T-cell (primary cell): Measurements from ENCODE around the gene ZMYND8. TPM values are rescaled to one million over a fixed set of nuclear protein-coding genes. Genes with fewer than 3 reads are reported as not detected.
A peak's percentile ranks its signal among the peaks of the same experiment; 100 is the strongest.

Experiments
- ATAC-seq, 4 experiments: fragments of 200-7000 bp in 3 of 4; fragments of 150-1000 bp in 1 of 4; cut with Tn5 transposase; replicated peaks in 1 of 4; 1 replicate in 3 of 4; 2 replicates in 1 of 4; pipeline ENCODE4 v1.10.0; 2021; ENCODE audit warnings: moderate library complexity in 3 of 4, mild to moderate bottlenecking in 2 of 4, moderate number of reproducible peaks in 1 of 4
- CTCF ChIA-PET, 2 donors: fragments of 300-600 bp; sonication (Branson Sonifier 250); formaldehyde crosslinking; loops; one replicate each; lab custom pipeline; 2022; ENCODE audit warnings: antibody characterized with exemption in 2 of 2; lab: Charles Lee
- POLR2A ChIA-PET, 2 donors: fragments of 300-600 bp; sonication (Branson Sonifier 250); formaldehyde crosslinking; loops; one replicate each; lab custom pipeline; 2022; ENCODE audit warnings: antibody characterized with exemption in 2 of 2; lab: Charles Lee
- DNase-seq, 35 experiments: peaks; one replicate each; pipeline versions ENCODE4 v3.0.0 to v3.0.0-alpha.2; 2013 to 2023
- H3K27ac ChIP-seq: one replicate; pipeline ENCODE4 v1.5.1; 2013; ENCODE audit warnings: low read length
- H3K27me3 ChIP-seq, 2 experiments: replicated peaks in 1 of 2; 1 replicate in 1 of 2; 2 replicates in 1 of 2; pipeline versions ENCODE4 v1.6.1 to v1.7.0; 2013; ENCODE audit warnings: low read length in 1 of 2, mixed read lengths in 1 of 2; ENCODE audit not compliant: control insufficient read depth in 2 of 2, insufficient read depth in 2 of 2; ENCODE audit errors: extremely low read depth in 1 of 2
- H3K36me3 ChIP-seq, 2 donors: 1 replicate in 1 of 2; 2 replicates in 1 of 2; pipeline versions ENCODE4 v1.6.1 to v1.7.0; 2013; ENCODE audit warnings: low read length in 1 of 2; ENCODE audit not compliant: control insufficient read depth in 2 of 2, insufficient read depth in 1 of 2; ENCODE audit errors: extremely low read depth in 1 of 2
- H3K4me1 ChIP-seq, 2 experiments: 1 replicate in 1 of 2; 2 replicates in 1 of 2; pipeline versions ENCODE4 v1.6.1 to v1.7.0; 2013; ENCODE audit warnings: low read length in 2 of 2, mixed read lengths in 1 of 2; ENCODE audit not compliant: insufficient read depth in 2 of 2, control insufficient read depth in 1 of 2; ENCODE audit errors: extremely low read depth in 1 of 2
- H3K4me3 ChIP-seq, 2 donors: 1 replicate in 1 of 2; 2 replicates in 1 of 2; pipeline versions ENCODE4 v1.5.1 to v1.7.0; 2013; ENCODE audit warnings: mild to moderate bottlenecking in 2 of 2, low read length in 1 of 2, moderate library complexity in 1 of 2; ENCODE audit not compliant: control insufficient read depth in 1 of 2; ENCODE audit errors: extremely low read depth in 1 of 2
- H3K9me3 ChIP-seq: 2 replicates; pipeline ENCODE4 v1.7.0; 2013
- H3K27ac Mint-ChIP-seq, 2 donors: one replicate each; pipeline ENCODE4 v1.8.0; 2020 to 2021; ENCODE audit warnings: mild to moderate bottlenecking in 2 of 2, mixed read lengths in 2 of 2
- H3K27me3 Mint-ChIP-seq, 2 donors: one replicate each; pipeline ENCODE4 v1.8.0; 2021 to 2022; ENCODE audit warnings: mixed read lengths in 2 of 2
- H3K36me3 Mint-ChIP-seq: one replicate; pipeline ENCODE4 v1.8.0; 2021; ENCODE audit warnings: mixed read lengths
- H3K4me1 Mint-ChIP-seq, 3 donors: one replicate each; pipeline ENCODE4 v1.8.0; 2020 to 2022; ENCODE audit warnings: mixed read lengths in 3 of 3, mild to moderate bottlenecking in 1 of 3
- H3K4me3 Mint-ChIP-seq, 3 donors: one replicate each; pipeline ENCODE4 v1.8.0; 2020 to 2022; ENCODE audit warnings: mild to moderate bottlenecking in 3 of 3, mixed read lengths in 3 of 3, moderate library complexity in 3 of 3
- H3K9me3 Mint-ChIP-seq, 3 donors: one replicate each; pipeline ENCODE4 v1.8.0; 2020 to 2022; ENCODE audit warnings: mixed read lengths in 3 of 3
- WGBS: methylation state at CpG from one replicate; pipeline ENCODE4 v1.1.5; 2013; ENCODE audit warnings: missing lambda C conversion rate; ENCODE audit not compliant: insufficient coverage; 5-methylcytosine and 5-hydroxymethylcytosine counted together
- total RNA-seq, 35 experiments: library from RNA in 6 of 35; stranded (reverse) in 6 of 35; fragments of 120-200 nt in 1 of 35; gene quantifications; one replicate each; pipeline versions ENCODE4 v1.2.1 to v1.2.4 and lab custom pipeline; 2013 to 2026

The ZMYND8 gene
- total RNA-seq, 5 donors from 2014 or later (not counting 1 experiment from before 2014, with no cell fraction given): 39.6 to 68.9 (median 43.6) TPM

DNA sequence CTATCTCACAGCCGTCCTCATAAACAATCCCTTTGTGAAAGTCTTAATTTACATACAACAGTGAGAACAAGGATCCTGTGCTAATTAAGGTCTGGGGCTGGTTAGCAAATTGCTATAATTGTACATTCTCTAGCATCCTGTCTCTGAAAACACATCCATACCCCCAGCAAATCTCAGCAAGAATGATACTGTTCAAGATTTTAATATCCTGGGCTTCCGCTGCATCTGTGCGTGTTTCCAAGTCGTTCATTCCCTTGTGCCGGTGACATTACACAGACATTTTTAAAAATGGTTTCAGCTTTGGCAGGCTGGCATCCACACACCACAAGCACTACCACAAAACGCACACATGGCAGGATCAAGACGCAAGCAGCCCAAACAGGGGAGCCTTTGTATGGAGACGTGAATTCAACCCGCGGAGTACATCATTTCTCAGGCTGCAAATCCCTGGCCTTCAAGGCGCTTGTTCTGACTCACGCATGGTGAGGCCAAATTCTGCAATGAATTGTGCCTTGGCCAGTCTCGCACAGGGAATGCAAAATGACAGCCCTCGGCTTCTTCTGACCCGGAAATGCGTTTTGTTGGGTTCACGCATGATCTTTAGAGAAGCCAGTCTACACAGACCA is 20.3 kb downstream of the ZMYND8 start:
- no peak for DNase-seq
- H3K36me3 Mint-ChIP-seq: peaks cover 45% of the 10 kb centered on the region
- WGBS: 95% methylated on average over 16 of the region's 17 CpGs
- Histone ChIP-seq H3K36me3 (peaks cover 24 to 59% of the 10 kb centered on the region in 2 donors), H3K27ac (no peak overlapping the region), H3K4me3 (no peak overlapping the region), H3K27me3 (no peaks in the 10 kb centered on the region), H3K4me1 (peaks cover 11 to 42% of the 10 kb centered on the region in 2 experiments), H3K9me3 (no peaks in the 10 kb centered on the region)
- H3K4me1 Mint-ChIP-seq: peaks cover 60 to 69% (median 66%) of the 10 kb centered on the region in 3 donors
- H3K4me3 Mint-ChIP-seq: no peak overlapping the region
- H3K27me3 Mint-ChIP-seq: no peaks in the 10 kb centered on the region
- ChIA-PET POLR2A (interaction anchor here (0.5 to 0.6 kb wide), 2 partner anchors 19 to 169 kb away, joined by 3 read pairs; no protein-coding TSS in a partner anchor), CTCF (interaction anchor here in 1 of 2 donors (1.1 kb wide), 1 partner anchor 20 kb away, joined by 3 read pairs; the partner anchor contains the start of gene ZMYND8)
- no peak for ATAC-seq
- H3K9me3 Mint-ChIP-seq: no peaks in the 10 kb centered on the region
- H3K27ac Mint-ChIP-seq: peak overlapping the region in 1 of 2 donors; percentile 56

DNA sequence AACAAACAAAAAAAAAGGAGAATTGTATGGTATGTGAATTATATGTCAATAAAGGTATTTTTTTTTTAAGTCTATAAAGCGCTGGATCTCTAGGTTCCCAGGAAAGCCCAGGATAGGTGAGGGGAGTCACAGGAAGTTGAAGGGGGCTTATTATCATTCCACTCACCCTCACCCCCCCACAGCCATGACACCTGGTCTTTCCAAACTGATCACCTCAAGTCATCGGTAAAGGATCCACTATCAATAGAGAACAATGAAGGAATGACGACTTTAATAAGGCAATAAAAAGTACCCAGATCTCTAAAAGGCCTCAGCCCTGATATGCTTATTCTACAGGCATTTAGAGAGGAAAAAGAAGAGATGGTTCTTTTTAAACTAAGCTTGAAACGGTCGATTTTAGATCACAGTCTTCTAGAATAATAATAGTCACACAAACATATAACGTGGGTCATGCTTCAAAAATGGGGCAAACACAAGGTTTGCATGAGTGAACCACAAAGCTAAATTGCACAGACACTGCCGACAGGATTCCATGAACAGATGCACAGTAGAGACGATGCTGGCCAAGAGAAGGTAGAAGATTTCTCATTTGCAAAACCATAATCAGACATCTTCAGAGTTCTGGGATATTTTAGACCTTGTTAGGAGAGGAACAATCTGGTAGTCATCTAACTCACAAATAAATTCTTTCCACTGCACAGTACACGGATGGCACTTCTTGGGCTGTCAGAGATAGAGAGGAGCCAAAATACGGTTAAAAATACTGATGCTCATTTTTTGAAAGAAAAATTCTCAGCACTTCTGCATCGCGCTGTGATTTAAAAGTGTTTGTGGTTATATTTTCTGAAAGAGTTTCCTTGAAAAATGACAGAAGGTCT is 21.0 kb downstream of the ZMYND8 start:
- Histone ChIP-seq H3K36me3 (peaks cover 31 to 61% of the 10 kb centered on the region in 2 donors), H3K4me1 (peaks cover 11 to 42% of the 10 kb centered on the region in 2 experiments), H3K4me3 (no peak overlapping the region), H3K9me3 (no peaks in the 10 kb centered on the region), H3K27ac (no peak overlapping the region), H3K27me3 (no peaks in the 10 kb centered on the region)
- no peaks in the 10 kb centered on the region for H3K27me3 Mint-ChIP-seq
- peaks cover 64 to 72% (median 67%) of the 10 kb centered on the region in 3 donors for H3K4me1 Mint-ChIP-seq
- no peak overlapping the region for H3K4me3 Mint-ChIP-seq
- peak overlapping the region in 1 of 2 donors; percentile 56 for H3K27ac Mint-ChIP-seq
- CTCF ChIA-PET: interaction anchor here in 1 of 2 donors (0.6 to 1.1 kb wide), 2 partner anchors 21 to 48 kb away, joined by 3 read pairs; partner anchors contain the start of gene ZMYND8
- peaks cover 47% of the 10 kb centered on the region for H3K36me3 Mint-ChIP-seq
- POLR2A ChIA-PET: no interaction called here
- DNase-seq: no peak
- no peak for ATAC-seq
- H3K9me3 Mint-ChIP-seq: no peaks in the 10 kb centered on the region
- WGBS: 83% methylated on average over 1 of the region's 12 CpGs

DNA sequence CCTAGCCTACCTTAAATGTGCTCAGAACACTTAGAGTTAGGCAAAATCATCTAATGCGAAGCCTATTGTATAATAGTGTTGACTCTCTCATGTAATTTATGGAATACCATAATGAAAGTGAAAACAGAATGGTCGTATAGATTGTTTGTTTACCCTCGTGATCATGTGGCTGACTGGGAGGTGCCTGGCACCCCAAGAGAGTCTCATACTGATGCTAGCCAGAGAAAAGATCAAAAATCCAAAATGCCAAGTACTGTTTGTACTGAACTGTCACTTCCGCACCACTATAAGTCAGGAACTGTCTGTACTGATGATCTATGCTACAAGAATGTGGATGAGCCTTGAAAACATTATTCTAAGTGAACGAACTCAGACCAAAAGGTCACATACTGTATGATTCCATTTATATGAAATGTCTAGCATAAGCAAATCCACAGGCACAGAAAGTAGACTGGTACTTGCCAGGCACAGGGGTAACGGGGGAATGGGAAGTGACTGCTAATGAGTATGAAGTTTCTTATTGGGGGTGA is 22.4 kb downstream of the ZMYND8 start:
- H3K36me3 Mint-ChIP-seq: peaks cover 47% of the 10 kb centered on the region
- H3K27ac Mint-ChIP-seq: peak overlapping the region; percentile 12 to 42

DNA sequence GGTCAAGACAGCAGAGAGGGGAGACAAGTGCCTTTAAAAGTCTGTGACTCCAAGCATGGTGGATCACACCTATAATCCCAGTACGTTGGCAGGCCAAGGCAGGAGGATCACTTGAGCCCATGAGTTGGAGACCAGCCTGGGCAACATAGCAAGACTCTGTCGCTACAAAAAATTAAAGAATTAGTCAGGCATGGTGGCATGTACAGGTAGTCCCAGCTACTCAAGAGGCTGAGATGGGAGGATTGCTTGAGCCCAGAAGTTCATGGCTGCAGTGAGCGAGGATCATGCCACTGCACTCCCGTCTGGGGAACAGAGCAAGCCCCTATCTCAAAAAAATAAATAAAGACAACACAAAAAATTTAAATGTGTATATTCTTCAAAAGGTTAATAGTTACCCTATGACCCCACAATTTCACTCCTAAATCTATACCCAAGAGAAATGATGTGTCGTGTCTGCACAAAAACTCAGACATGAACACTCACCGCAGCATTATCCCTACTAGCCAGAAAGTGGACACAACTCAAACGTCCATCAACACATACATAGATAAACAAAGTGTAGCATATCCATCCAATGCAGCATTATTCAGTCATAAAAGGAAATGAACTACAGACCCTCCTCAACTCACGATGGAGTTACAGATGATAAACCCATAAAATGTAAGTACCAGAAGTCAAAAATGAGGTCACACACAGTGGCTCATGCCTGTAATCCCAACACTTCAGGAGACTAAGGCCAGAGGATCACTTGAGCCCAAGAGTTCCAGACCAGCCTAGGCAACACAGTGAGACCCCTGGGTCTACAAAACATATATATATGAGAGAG is 23.9 kb downstream of the ZMYND8 start:
- peak overlapping the region; percentile 48 to 66 for H3K27ac Mint-ChIP-seq
- H3K27me3 ChIP-seq: no peaks in the 10 kb centered on the region
- H3K9me3 Mint-ChIP-seq: no peaks in the 10 kb centered on the region
- H3K4me3 ChIP-seq: no peak overlapping the region
- 94% methylated on average over 4 of the region's 8 CpGs for WGBS
- no peaks in the 10 kb centered on the region for H3K27me3 Mint-ChIP-seq
- POLR2A ChIA-PET: interaction anchor here in 1 of 2 donors (1.0 kb wide), 1 partner anchor 11 kb away, joined by 4 read pairs; no protein-coding TSS in a partner anchor
- peaks cover 43% of the 10 kb centered on the region for H3K36me3 Mint-ChIP-seq
- no peaks in the 10 kb centered on the region for H3K9me3 ChIP-seq
- H3K4me1 Mint-ChIP-seq: peaks cover 70 to 79% (median 72%) of the 10 kb centered on the region in 3 donors
- DNase-seq (no peak), ATAC-seq (no peak)
- peaks cover 31 to 40% of the 10 kb centered on the region in 2 donors for H3K36me3 ChIP-seq
- H3K4me1 ChIP-seq: peaks cover 9 to 43% of the 10 kb centered on the region in 2 experiments
- no peak overlapping the region for H3K27ac ChIP-seq
- CTCF ChIA-PET: no interaction called here
- H3K4me3 Mint-ChIP-seq: peak overlapping the region in 1 of 3 donors; percentile 3

More for the DNA sequence above, 22.4 kb downstream of the ZMYND8 start:
- ChIA-PET POLR2A (no interaction called here), CTCF (interaction anchor here in 1 of 2 donors (0.6 kb wide), 1 partner anchor 31 kb away, joined by 5 read pairs; no protein-coding TSS in a partner anchor)
- H3K4me1 ChIP-seq: peaks cover 11 to 39% of the 10 kb centered on the region in 2 experiments
- H3K27me3 Mint-ChIP-seq: no peaks in the 10 kb centered on the region
- H3K4me3 ChIP-seq: no peak overlapping the region
- H3K9me3 Mint-ChIP-seq: no peaks in the 10 kb centered on the region
- peak in 2 of 4 experiments; percentile 32 to 74 for ATAC-seq
- no peaks in the 10 kb centered on the region for H3K9me3 ChIP-seq
- H3K36me3 ChIP-seq: peaks cover 31 to 52% of the 10 kb centered on the region in 2 donors
- no peak overlapping the region for H3K27ac ChIP-seq
- H3K4me3 Mint-ChIP-seq: peak overlapping the region in 1 of 3 donors; percentile 39
- peak in 1 of 35 experiments; percentile 34 for DNase-seq
- no peaks in the 10 kb centered on the region for H3K27me3 ChIP-seq
- WGBS: 100% methylated on average over 1 of the region's 6 CpGs
- peaks cover 67 to 76% (median 73%) of the 10 kb centered on the region in 3 donors for H3K4me1 Mint-ChIP-seq

DNA sequence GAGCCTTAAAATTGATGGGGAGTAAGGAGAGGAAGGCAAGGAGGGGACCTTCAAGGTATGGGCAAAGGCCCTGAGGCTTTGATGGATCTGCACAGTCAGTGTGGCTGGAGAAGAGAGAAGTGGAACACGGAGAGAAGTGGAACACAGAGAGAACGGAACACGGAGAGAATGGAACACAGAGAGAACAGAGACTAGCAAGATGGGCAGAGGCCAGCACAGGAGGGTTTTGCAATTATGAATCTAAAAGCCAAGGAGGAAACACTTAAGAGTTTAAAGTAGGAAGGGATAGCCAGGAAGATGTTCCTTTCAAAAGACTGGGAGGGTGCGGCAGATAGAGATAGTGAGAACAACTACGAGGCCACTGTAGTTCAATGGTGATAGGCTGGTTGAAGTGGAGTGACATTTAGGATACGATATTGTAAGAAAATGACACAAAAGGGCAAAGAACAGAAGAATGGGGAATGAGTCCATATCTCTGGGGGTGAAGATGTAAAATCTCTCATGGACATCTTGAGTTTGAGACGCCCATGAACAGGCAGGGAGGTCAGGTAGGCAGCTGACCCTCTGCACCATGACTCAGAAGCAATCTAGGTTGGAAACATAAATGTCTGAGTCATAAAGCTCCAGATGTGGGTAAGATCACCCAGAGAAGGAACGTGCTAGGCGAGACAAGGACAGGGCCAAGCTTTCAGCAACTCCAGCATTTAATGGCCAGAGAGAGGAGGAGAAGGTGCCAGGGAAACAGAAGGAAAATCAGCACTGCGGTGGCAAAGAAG is 25.4 kb downstream of the ZMYND8 start:
- Histone ChIP-seq H3K4me3 (no peak overlapping the region), H3K4me1 (peaks cover 6 to 33% of the 10 kb centered on the region in 2 experiments), H3K9me3 (no peaks in the 10 kb centered on the region), H3K27me3 (no peaks in the 10 kb centered on the region), H3K27ac (no peak overlapping the region), H3K36me3 (peaks cover 24 to 34% of the 10 kb centered on the region in 2 donors)
- Mint-ChIP-seq H3K4me3 (no peak overlapping the region), H3K27me3 (no peaks in the 10 kb centered on the region), H3K4me1 (peaks cover 65 to 76% (median 66%) of the 10 kb centered on the region in 3 donors), H3K9me3 (no peaks in the 10 kb centered on the region), H3K27ac (peak overlapping the region; percentile 35 to 45), H3K36me3 (peaks cover 43% of the 10 kb centered on the region)
- DNase-seq: no peak
- ChIA-PET CTCF (no interaction called here), POLR2A (interaction anchor here (0.5 to 1.0 kb wide), 2 partner anchors 10 to 287 kb away, joined by 3 to 4 read pairs; no protein-coding TSS in a partner anchor)
- ATAC-seq: no peak
- 88% methylated on average over 9 of the region's 10 CpGs for WGBS
